Caco-2 (cell line): ENCODE measurements around the gene PDE11A. TPM values are rescaled to one million over a fixed set of nuclear protein-coding genes. Genes with fewer than 3 reads are reported as not detected.
A peak's percentile ranks its signal among the peaks of the same experiment; 100 is the strongest.

Experiments
- BruUV-seq: library from RNA; stranded (reverse); fragments of 400-500 nt; replicated peaks from 2 replicates; lab custom pipeline; 2021; lab: Mats Ljungman, UMichigan
- CTCF ChIA-PET: fragments of 300-600 bp; sonication (Branson Sonifier 250); formaldehyde crosslinking; loops from one replicate; lab custom pipeline; 2022; ENCODE audit warnings: antibody characterized with exemption; lab: Charles Lee
- POLR2A ChIA-PET: fragments of 300-600 bp; sonication (Branson Sonifier 250); formaldehyde crosslinking; loops from one replicate; lab custom pipeline; 2022; ENCODE audit warnings: antibody characterized with exemption; lab: Charles Lee
- DNase-seq, 2 experiments: peaks; one replicate each; pipeline versions ENCODE4 v3.0.0 to v3.0.0-alpha.2; 2020 to 2022
- H3K27me3 ChIP-seq: replicated peaks from 2 replicates; pipeline ENCODE4 v1.6.0; 2011; ENCODE audit warnings: low read length; ENCODE audit not compliant: control insufficient read depth, insufficient read depth
- H3K36me3 ChIP-seq: 2 replicates; pipeline ENCODE4 v1.5.1; 2011; ENCODE audit warnings: low read length; ENCODE audit not compliant: control insufficient read depth, insufficient read depth
- H3K4me1 ChIP-seq: fragments of 250-450 bp; sonication (Bioruptor Pico); 2 replicates; pipeline ENCODE4 v1.5.1; 2020; ENCODE audit warnings: mild to moderate bottlenecking
- H3K4me3 ChIP-seq: 2 replicates; pipeline ENCODE4 v1.5.1; 2011; ENCODE audit warnings: low read depth, mild to moderate bottlenecking, control low read depth, low read length
- H3K9me3 ChIP-seq: fragments of 250-450 bp; sonication (Bioruptor Pico); 2 replicates; pipeline ENCODE4 v1.5.1; 2020; ENCODE audit warnings: mild to moderate bottlenecking, moderate library complexity
- H3K27ac Mint-ChIP-seq: one replicate; pipeline ENCODE4 v1.8.0; 2022; ENCODE audit warnings: mixed read lengths; ENCODE audit not compliant: unreplicated experiment
- H3K27me3 Mint-ChIP-seq: one replicate; pipeline ENCODE4 v1.8.0; 2022; ENCODE audit warnings: mixed read lengths; ENCODE audit not compliant: insufficient read depth, unreplicated experiment
- H3K36me3 Mint-ChIP-seq: one replicate; pipeline ENCODE4 v1.8.0; 2022; ENCODE audit warnings: mild to moderate bottlenecking, mixed read lengths; ENCODE audit not compliant: insufficient read depth, unreplicated experiment
- H3K4me1 Mint-ChIP-seq: one replicate; pipeline ENCODE4 v1.8.0; 2022; ENCODE audit warnings: low read depth, mixed read lengths; ENCODE audit not compliant: unreplicated experiment
- H3K4me3 Mint-ChIP-seq: one replicate; pipeline ENCODE4 v1.8.0; 2022; ENCODE audit warnings: mild to moderate bottlenecking, moderate library complexity, mixed read lengths; ENCODE audit not compliant: unreplicated experiment
- H3K9me3 Mint-ChIP-seq: one replicate; pipeline ENCODE4 v1.8.0; 2022; ENCODE audit warnings: mixed read lengths; ENCODE audit not compliant: unreplicated experiment
- intact Hi-C: fragments of 100-400 bp; cut with micrococcal nuclease; formaldehyde crosslinking; loops from one replicate; pipeline ENCODE4 v1.10.0; 2022; ENCODE audit not compliant: unreplicated experiment
- total RNA-seq: library from RNA; stranded (reverse); gene quantifications from 2 replicates; pipeline ENCODE4 v1.2.3, GENCODE V29; 2022
- TF ChIP-seq, protein P1 (sequence below), 2 experiments: fragments of 200-600 bp in 1 of 2; IDR thresholded peaks; 1 replicate in 1 of 2; 2 replicates in 1 of 2; pipeline versions ENCODE4 v1.5.1 to v1.8.0; 2011 to 2022; ENCODE audit warnings: antibody characterized with exemption in 1 of 2, control low read depth in 1 of 2, inconsistent platforms in 1 of 2, low read depth in 1 of 2, low read length in 1 of 2, mild to moderate bottlenecking in 1 of 2, moderate library complexity in 1 of 2; ENCODE audit not compliant: insufficient read depth in 1 of 2, severe bottlenecking in 1 of 2, unreplicated experiment in 1 of 2

The PDE11A gene
- total RNA-seq, 1 experiment from 2014 or later = 0.25 TPM

DNA sequence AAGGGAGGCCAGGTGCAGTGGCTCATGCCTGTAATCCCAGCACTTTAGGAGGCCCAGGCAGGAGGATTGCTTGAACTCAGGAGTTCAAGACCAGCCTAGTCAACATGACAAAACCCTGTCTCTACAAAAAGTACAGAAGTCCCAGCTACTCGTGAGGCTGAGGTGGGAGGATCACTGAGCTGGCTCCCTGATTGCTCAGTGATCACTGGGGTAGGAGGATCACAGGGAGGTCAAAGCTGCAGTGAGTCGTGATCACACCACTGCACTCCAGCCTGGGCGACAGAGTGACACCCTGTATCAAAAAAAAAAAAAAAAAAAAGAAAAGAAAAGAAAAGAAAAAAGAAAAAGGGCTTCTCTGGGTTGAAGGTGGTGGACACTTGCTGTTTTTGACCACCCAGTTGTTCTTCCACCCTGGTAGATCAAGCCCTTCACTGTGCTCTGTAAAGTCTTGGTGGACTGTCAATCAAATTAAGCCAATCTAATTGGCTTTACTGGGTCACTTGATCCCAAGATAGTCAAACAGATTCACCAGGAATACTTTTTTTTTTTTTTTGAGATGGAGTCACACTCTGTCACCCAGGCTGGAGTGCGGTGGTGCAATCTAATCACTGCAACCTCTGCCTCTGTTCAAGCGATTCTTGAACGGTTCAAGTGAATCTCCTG lies 488.4 kb downstream of the PDE11A start:
- Histone ChIP-seq H3K4me1 (peaks cover 9% of the 10 kb centered on the region), H3K27me3 (no peaks in the 10 kb centered on the region), H3K36me3 (no peaks in the 10 kb centered on the region), H3K9me3 (no peaks in the 10 kb centered on the region), H3K4me3 (no peak overlapping the region)
- ChIA-PET CTCF (interaction anchor here (1.0 kb wide), 1 partner anchor 38 kb away, joined by 3 read pairs; no protein-coding TSS in a partner anchor), POLR2A (no interaction called here)
- Mint-ChIP-seq H3K36me3 (no peaks in the 10 kb centered on the region), H3K27ac (no peak overlapping the region), H3K4me3 (no peak overlapping the region), H3K9me3 (no peaks in the 10 kb centered on the region), H3K27me3 (no peaks in the 10 kb centered on the region), H3K4me1 (no peaks in the 10 kb centered on the region)
- no TSS peak for BruUV-seq
- TF ChIP-seq, protein P1, sequence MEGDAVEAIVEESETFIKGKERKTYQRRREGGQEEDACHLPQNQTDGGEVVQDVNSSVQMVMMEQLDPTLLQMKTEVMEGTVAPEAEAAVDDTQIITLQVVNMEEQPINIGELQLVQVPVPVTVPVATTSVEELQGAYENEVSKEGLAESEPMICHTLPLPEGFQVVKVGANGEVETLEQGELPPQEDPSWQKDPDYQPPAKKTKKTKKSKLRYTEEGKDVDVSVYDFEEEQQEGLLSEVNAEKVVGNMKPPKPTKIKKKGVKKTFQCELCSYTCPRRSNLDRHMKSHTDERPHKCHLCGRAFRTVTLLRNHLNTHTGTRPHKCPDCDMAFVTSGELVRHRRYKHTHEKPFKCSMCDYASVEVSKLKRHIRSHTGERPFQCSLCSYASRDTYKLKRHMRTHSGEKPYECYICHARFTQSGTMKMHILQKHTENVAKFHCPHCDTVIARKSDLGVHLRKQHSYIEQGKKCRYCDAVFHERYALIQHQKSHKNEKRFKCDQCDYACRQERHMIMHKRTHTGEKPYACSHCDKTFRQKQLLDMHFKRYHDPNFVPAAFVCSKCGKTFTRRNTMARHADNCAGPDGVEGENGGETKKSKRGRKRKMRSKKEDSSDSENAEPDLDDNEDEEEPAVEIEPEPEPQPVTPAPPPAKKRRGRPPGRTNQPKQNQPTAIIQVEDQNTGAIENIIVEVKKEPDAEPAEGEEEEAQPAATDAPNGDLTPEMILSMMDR (IDR thresholded peaks at IDR 0.05; ENCODE audit: insufficient read depth in 1 of 2, low read depth in 1 of 2, low read length in 1 of 2, severe bottlenecking in 1 of 2, unreplicated experiment in 1 of 2) = no peak
- intact Hi-C loops = no loop called here
- no peak for DNase-seq

DNA sequence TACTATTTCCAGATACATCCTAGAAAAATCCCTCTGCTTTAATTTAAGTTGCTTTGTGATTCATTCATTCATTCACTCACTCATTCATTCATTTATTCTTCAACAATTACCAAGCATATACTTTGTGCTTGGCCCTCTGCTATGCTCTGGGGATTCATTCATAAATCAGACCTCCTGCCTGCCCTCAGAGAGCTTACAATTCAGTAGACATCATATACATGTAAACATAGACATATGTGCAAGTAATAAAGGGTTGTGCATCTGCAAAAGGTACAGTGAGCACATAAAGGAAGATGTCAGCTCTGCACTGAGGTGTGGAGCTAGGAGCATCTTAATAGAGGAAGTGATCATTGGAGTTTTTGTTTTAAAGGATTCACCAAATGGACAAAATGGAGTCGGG lies 490.6 kb downstream of the PDE11A start:
- BruUV-seq = no TSS peak
- CTCF ChIA-PET = no interaction called here

DNA sequence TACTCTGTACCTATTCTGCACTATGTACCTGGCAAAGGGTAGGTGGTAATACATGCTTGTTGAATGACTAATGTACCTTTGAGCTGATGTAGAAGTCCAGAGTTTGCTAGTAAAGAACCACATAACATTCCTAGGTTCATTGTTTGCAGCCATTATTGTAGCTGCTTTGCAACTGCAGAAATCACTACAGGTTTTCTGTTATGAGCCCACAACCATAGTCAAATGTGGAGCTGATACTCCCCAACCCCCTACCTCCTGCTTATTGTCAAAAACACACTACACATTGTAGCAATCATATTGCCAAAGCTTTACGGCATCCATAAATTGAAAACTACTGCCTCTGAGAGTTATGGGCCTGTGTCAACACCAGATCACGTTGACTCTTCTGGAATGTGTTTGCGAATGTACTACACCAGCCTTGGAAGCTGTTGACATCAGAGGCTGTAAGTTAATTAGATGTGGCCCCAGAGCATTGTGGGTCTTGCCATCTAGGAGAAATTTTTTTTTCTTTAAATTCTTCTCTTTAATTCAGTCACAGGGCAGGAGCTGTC lies 493.0 kb downstream of the PDE11A start:
- Mint-ChIP-seq H3K27me3 (no peaks in the 10 kb centered on the region), H3K4me3 (no peak overlapping the region), H3K9me3 (no peaks in the 10 kb centered on the region), H3K4me1 (no peaks in the 10 kb centered on the region), H3K36me3 (no peaks in the 10 kb centered on the region), H3K27ac (no peak overlapping the region)
- POLR2A ChIA-PET = no interaction called here
- Histone ChIP-seq H3K27me3 (no peaks in the 10 kb centered on the region), H3K4me1 (peaks cover 10% of the 10 kb centered on the region), H3K4me3 (no peak overlapping the region), H3K36me3 (no peaks in the 10 kb centered on the region), H3K9me3 (no peaks in the 10 kb centered on the region)
- intact Hi-C loops = loop anchor here (1.0 kb wide), 1 partner anchor 21 kb away; no protein-coding TSS in a partner anchor
- DNase-seq = peak; percentile 41 to 52
- TF ChIP-seq, protein P1 (IDR thresholded peaks at IDR 0.05; ENCODE audit: insufficient read depth in 1 of 2, low read depth in 1 of 2, low read length in 1 of 2, severe bottlenecking in 1 of 2, unreplicated experiment in 1 of 2) = no peak
- CTCF ChIA-PET = no interaction called here
- no TSS peak for BruUV-seq

More for the DNA sequence above, 490.6 kb downstream of the PDE11A start:
- no peak overlapping the region for H3K4me3 ChIP-seq
- H3K9me3 Mint-ChIP-seq = no peaks in the 10 kb centered on the region
- H3K4me1 Mint-ChIP-seq = no peaks in the 10 kb centered on the region
- POLR2A ChIA-PET = no interaction called here
- no peak overlapping the region for H3K4me3 Mint-ChIP-seq
- no peaks in the 10 kb centered on the region for H3K27me3 Mint-ChIP-seq
- DNase-seq = no peak
- no peak overlapping the region for H3K27ac Mint-ChIP-seq
- H3K27me3 ChIP-seq = no peaks in the 10 kb centered on the region
- intact Hi-C loops = no loop called here
- H3K36me3 Mint-ChIP-seq = no peaks in the 10 kb centered on the region
- H3K4me1 ChIP-seq = peaks cover 10% of the 10 kb centered on the region
- no peaks in the 10 kb centered on the region for H3K36me3 ChIP-seq
- TF ChIP-seq, protein P1 (IDR thresholded peaks at IDR 0.05; ENCODE audit: insufficient read depth in 1 of 2, low read depth in 1 of 2, low read length in 1 of 2, severe bottlenecking in 1 of 2, unreplicated experiment in 1 of 2) = no peak
- no peaks in the 10 kb centered on the region for H3K9me3 ChIP-seq
